Pancreas (tissue), 10 donors: ENCODE results near the gene TMCC1. TPM values are rescaled to one million over a fixed set of nuclear protein-coding genes. Genes with fewer than 3 reads are reported as not detected.
A peak's percentile ranks its signal among the peaks of the same experiment; 100 is the strongest.
"Not testable (repeated sequence)": the region's sequence is repeated elsewhere in the genome, so short reads cannot be mapped to it uniquely, and the experiment has no call there.

Experiments
- ATAC-seq, 4 donors: fragments of 200-7000 bp; cut with Tn5 transposase; one replicate each; pipeline versions ENCODE4 v1.8.0 to v1.9.1; 2020; ENCODE audit warnings: mild to moderate bottlenecking in 4 of 4, moderate library complexity in 4 of 4
- DNase-seq, 6 donors: peaks; one replicate each; pipeline ENCODE4 v3.0.0-alpha.2; 2020
- FAIRE-seq: peaks from 2 replicates; lab custom pipeline; 2012; peaks lifted over from hg19 to GRCh38; lab: Jason Lieb, UNC
- H3K27ac ChIP-seq, 4 donors: fragments of 200-600 bp; sonication (generic); 1 replicate in 3 of 4; 2 replicates in 1 of 4; pipeline versions ENCODE4 v1.5.0 to v1.8.0; 2020
- H3K27me3 ChIP-seq, 4 donors: fragments of 200-600 bp; one replicate each; pipeline ENCODE4 v1.8.0; 2021
- H3K36me3 ChIP-seq, 3 donors: fragments of 200-600 bp; sonication (generic) in 1 of 3; one replicate each; pipeline versions ENCODE4 v1.5.0 to v1.8.0; 2020 to 2021
- H3K4me1 ChIP-seq, 3 donors: fragments of 200-600 bp; one replicate each; pipeline ENCODE4 v1.8.0; 2021
- H3K4me3 ChIP-seq, 4 donors: fragments of 200-600 bp; sonication (generic) in 2 of 4; one replicate each; pipeline versions ENCODE4 v1.5.0 to v1.8.0; 2020 to 2021
- H3K9me3 ChIP-seq, 4 donors: fragments of 200-600 bp; one replicate each; pipeline ENCODE4 v1.8.0; 2021
- WGBS, 2 donors: extraction: QIAGEN DNeasy Blood & Tissue Kit; methylation state at CpG; one replicate each; pipeline ENCODE4 v1.1.7; 2013; 5-methylcytosine and 5-hydroxymethylcytosine counted together
- intact Hi-C, 3 donors: fragments of 100-400 bp; cut with DNase I; formaldehyde crosslinking; loops; one replicate each; pipeline versions ENCODE4 v1.11.1 to v1.14.2; 2022
- polyA plus RNA-seq, 2 donors: library from polyadenylated mRNA; stranded (reverse); fragments of 200-250 nt; gene quantifications; one replicate each; pipeline ENCODE4 v1.2.3, GENCODE V29; 2013
- total RNA-seq, 6 donors: library from RNA; stranded (reverse); fragmentation: NEBNext Ultra II Directional in 4 of 6; extraction: Animal tissue kit (Norgen Biotek cat#: 25700) in 4 of 6; gene quantifications; one replicate each; pipeline versions ENCODE4 v1.2.1 to v1.2.4, GENCODE V29; 2021 to 2023
- TF ChIP-seq, protein P1 (sequence below), 4 donors: fragments of 200-600 bp; sonication (generic) in 3 of 4; IDR thresholded peaks; one replicate each; pipeline versions ENCODE4 v1.5.0 to v1.8.0; 2021; ENCODE audit warnings: antibody characterized with exemption in 4 of 4
- donor health status: healthy with polysubstance abuse.
- donor health status: DM: no; HTN: no; CAD: no; lungs with moderate emphysema.
- donor health status: DM: no; HTN: no; CAD: no.
- donor health status: control.
- donor health status: control.
- donor health status: Bipolar disorder and iron deficiency.
- donor health status: DM: yes; HTN: yes; CAD: no.
- donor health status: DM: no; HTN: no; CAD: no.
- donor health status: DM: no; HTN: no; CAD: no.
- donor health status: DM: yes; HTN: yes; CAD: no.

The TMCC1 gene
- total and polyA plus RNA-seq, 8 donors: 5.6 to 27.5 (median 16.9) TPM

DNA sequence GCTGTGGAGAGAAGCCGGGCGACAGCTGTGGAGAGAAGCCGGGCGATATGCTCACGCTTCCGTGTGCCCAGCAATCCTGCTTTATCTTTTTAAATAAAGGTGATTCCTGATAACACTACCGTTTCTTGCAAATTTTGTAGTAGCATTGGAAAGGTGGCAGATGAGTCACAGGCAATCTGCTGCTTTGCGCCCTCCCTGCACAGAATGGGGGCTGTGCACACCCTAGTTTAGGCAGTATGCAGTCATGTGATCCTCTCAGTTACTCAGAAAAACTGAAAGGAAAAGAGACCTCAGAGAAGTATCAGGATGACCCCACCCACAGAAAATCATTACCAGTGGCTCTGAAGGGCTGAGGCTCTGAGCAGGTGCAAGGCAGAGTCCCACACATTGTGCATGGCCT, 24.9 kb upstream of the TMCC1 start:
- Histone ChIP-seq H3K27me3 (no peaks in the 10 kb centered on the region), H3K36me3 (no peaks in the 10 kb centered on the region), H3K4me1 (no peaks in the 10 kb centered on the region), H3K27ac (no peak overlapping the region), H3K9me3 (no peaks in the 10 kb centered on the region), H3K4me3 (no peak overlapping the region)
- intact Hi-C loops: no loop called here
- TF ChIP-seq, protein P1, sequence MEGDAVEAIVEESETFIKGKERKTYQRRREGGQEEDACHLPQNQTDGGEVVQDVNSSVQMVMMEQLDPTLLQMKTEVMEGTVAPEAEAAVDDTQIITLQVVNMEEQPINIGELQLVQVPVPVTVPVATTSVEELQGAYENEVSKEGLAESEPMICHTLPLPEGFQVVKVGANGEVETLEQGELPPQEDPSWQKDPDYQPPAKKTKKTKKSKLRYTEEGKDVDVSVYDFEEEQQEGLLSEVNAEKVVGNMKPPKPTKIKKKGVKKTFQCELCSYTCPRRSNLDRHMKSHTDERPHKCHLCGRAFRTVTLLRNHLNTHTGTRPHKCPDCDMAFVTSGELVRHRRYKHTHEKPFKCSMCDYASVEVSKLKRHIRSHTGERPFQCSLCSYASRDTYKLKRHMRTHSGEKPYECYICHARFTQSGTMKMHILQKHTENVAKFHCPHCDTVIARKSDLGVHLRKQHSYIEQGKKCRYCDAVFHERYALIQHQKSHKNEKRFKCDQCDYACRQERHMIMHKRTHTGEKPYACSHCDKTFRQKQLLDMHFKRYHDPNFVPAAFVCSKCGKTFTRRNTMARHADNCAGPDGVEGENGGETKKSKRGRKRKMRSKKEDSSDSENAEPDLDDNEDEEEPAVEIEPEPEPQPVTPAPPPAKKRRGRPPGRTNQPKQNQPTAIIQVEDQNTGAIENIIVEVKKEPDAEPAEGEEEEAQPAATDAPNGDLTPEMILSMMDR (IDR thresholded peaks at IDR 0.05): no peak
- no peak for DNase-seq
- FAIRE-seq: no peak
- WGBS, 2 donors: 90 to 94% methylated on average over 8 of the region's 8 CpGs
- no peak for ATAC-seq

DNA sequence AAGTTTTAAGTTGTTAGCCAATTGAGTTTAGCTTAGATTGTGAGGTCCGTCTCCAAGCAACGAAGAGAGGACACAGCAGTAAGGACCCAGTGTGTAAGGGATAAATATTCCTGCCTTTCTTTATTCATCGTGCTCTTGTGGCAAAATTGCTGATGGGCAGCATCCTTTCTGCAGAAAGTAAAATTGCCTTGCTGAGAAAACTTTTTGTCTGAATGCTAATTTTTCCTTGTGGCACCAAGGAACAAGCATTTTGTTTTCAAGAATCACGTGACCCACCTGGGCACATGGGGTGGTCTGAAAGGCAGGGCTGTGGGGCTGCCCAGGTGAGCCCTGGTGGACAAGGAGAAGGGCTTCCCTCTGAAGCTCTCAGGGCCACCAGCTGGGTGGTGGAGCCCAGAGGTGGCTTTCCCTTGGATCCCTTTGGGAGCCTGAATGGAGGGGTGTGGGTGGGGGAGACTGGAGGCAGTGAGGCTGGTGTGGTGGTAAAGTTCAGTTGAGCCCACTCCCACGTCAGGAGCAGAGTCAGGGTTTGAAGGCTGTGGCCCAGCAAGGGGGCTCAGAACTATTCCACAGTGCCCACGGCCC, 24.0 kb upstream of the TMCC1 start:
- FAIRE-seq (no peak), DNase-seq (no peak), ATAC-seq (no peak)
- no peaks in the 10 kb centered on the region for H3K9me3 ChIP-seq
- no peaks in the 10 kb centered on the region for H3K27me3 ChIP-seq
- intact Hi-C loops: no loop called here
- WGBS, 2 donors: 78 to 88% methylated on average over 6 of the region's 6 CpGs
- H3K4me3 ChIP-seq: no peak overlapping the region
- H3K4me1 ChIP-seq: no peaks in the 10 kb centered on the region
- TF ChIP-seq, protein P1 (IDR thresholded peaks at IDR 0.05): no peak
- H3K27ac ChIP-seq: no peak overlapping the region
- H3K36me3 ChIP-seq: no peaks in the 10 kb centered on the region

DNA sequence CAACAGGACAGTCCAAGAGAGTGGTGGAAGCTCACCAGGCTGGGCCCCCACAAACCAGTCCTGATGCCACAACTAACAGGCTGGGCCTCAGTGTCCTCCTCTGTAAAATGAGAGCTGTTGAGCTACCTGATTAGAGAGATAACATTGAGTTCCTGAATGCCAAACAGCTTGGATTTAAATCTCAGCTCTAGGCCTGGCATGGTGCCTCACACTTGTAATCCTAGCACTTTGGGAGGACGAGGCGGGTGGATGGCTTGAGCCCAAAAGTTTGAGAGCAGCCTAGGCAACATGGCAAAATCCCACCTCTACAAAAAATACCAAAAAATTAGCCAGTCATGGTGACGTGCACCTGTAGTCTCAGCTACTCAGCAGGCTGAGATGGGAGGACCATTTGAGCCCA, 20.1 kb upstream of the TMCC1 start:
- TF ChIP-seq, protein P1 (IDR thresholded peaks at IDR 0.05): no peak
- Histone ChIP-seq H3K4me1 (no peaks in the 10 kb centered on the region), H3K27ac (no peak overlapping the region), H3K9me3 (no peaks in the 10 kb centered on the region), H3K36me3 (no peaks in the 10 kb centered on the region), H3K4me3 (no peak overlapping the region), H3K27me3 (no peaks in the 10 kb centered on the region)
- no peak for ATAC-seq
- WGBS, 2 donors: 68 to 71% methylated on average over 3 of the region's 3 CpGs
- FAIRE-seq: no peak
- intact Hi-C loops: no loop called here
- no peak for DNase-seq

DNA sequence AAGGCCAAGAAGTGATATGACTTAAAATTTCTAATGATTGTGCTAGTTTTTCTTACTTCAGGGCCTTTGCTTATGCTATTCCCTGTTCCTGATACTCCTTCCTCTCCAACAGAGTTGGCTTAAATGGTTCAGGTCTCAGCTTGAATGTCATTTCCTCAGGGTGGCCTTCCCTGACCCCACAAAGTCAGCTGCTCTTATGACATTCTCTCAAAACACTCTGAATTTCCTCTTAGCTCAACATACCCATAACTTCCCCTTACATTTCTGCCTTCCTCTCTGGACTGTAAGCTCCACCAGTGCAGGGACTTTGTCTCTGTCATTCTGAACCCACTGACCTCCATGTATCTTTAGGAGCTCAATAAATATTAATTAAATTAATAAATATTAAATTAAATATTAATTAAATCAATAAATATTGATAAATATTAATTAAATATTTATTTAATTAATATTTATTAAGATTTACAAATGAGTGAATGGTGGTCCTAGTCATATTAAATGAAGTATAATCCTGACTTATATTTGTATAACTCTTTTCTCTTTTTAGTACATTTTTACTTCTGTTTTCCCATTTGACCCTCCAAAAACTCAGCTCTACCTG, 17.9 kb upstream of the TMCC1 start:
- TF ChIP-seq, protein P1 (IDR thresholded peaks at IDR 0.05): no peak
- H3K36me3 ChIP-seq: no peaks in the 10 kb centered on the region
- H3K4me1 ChIP-seq: peaks cover 0 to 4% (median 0%) of the 10 kb centered on the region in 3 donors
- no peaks in the 10 kb centered on the region for H3K9me3 ChIP-seq
- FAIRE-seq: peak; percentile 61
- DNase-seq: no peak
- peak in 3 of 4 donors; percentile 30 to 79 (median 62) for ATAC-seq
- H3K27me3 ChIP-seq: no peaks in the 10 kb centered on the region
- intact Hi-C loops: no loop called here
- H3K27ac ChIP-seq: peak overlapping the region in 1 of 4 donors; percentile 5
- no peak overlapping the region for H3K4me3 ChIP-seq

DNA sequence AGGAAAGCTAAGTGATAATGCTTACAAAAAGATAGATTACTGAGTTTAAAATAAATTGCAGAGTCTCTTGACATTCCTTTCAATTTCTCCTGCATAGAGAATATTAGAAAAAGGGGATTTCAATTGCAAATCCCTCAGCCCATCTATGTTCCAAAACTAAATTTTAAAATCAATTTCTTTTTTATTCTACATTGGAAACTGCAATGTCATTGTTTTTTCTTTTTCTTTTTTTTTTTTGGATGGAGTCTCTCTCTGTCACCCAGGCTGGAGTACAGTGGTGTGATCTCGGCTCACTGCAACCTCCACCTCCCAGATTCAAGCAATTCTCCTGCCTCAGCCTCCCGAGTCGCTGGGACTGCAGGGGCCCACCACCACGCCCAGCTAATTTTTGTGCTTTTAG, 15.7 kb upstream of the TMCC1 start:
- ATAC-seq, intact Hi-C loops, H3K4me1 ChIP-seq, H3K4me3 ChIP-seq, H3K27ac ChIP-seq, FAIRE-seq, DNase-seq, H3K36me3 ChIP-seq, H3K27me3 ChIP-seq, H3K9me3 ChIP-seq: not testable (repeated sequence)
- WGBS, 2 donors: 85 to 99% methylated on average over 4 of the region's 4 CpGs
